ENCODE data around the gene DUSP8. TPM values are rescaled to one million over a fixed set of nuclear protein-coding genes. Genes with fewer than 3 reads are reported as not detected.
"Not testable (repeated sequence)": the region's sequence is repeated elsewhere in the genome, so short reads cannot be mapped to it uniquely, and the experiment has no call there.

Gene DUSP8
- total RNA-seq, 1 donor from 2014 or later, result 0.86 TPM

DNA sequence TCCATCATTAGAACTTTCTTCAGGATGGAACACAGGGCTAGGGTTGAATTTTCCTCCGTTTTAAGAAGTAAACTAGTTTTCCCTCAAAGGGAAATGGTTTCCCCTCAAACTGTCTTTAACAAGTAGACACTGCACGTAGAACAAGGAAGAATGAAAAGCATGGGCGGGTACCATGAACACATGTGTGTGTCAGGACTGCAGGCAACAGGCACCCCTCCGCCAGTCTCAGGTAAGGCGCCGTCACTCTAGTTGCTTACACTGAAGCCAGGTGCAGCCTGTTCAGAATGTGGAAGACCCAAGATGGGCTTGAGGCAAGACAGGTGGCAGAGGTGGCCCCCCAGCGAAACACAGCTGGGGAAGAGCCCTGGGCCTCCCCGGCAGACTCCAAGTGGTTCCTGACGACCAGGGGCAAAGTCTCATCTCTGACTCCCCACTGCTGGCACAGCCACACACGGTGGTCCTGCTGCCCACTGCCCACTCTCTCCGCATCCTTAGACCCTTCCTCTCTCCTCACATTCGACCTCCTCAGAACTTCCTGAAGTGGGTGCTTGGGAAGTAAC, 60.1 kb downstream of the DUSP8 start:
- H3K4me1 Mint-ChIP-seq, result peaks cover 2% of the 10 kb centered on the region
- no peak overlapping the region for H3K27ac Mint-ChIP-seq
- H3K27me3 Mint-ChIP-seq, result no peaks in the 10 kb centered on the region
- no peaks in the 10 kb centered on the region for H3K9me3 Mint-ChIP-seq
- intact Hi-C loops (cut with micrococcal nuclease), result loop anchor here (10.0 kb wide), 1 partner anchor 397 kb away; no protein-coding TSS in a partner anchor
- H3K36me3 Mint-ChIP-seq (ENCODE audit: low read depth), result no peaks in the 10 kb centered on the region
- no peak overlapping the region for H3K4me3 Mint-ChIP-seq
- no peak for DNase-seq

DNA sequence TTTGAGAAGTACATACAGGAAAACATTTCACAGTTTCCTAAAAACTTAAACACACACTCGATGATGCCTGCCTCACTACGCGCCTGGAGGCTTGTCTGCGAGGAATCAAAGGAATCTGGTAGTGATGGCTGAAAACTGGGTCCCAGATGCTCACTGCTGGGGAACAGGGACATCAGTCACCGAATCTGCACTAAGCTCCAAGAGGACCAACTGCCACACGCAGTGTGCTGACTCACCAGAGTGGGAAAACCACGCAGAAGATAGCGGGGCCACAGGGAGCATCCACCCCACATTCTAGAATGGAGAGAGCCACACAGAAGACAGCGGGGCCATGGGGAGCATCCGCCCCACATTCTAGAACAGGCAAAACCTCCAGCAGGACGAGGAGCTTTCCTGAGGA, 61.1 kb downstream of the DUSP8 start:
- no peaks in the 10 kb centered on the region for H3K9me3 Mint-ChIP-seq
- H3K36me3 Mint-ChIP-seq (ENCODE audit: low read depth), result no peaks in the 10 kb centered on the region
- no peak overlapping the region for H3K4me3 Mint-ChIP-seq
- peaks cover 2% of the 10 kb centered on the region for H3K4me1 Mint-ChIP-seq
- no peak for DNase-seq
- intact Hi-C loops (cut with micrococcal nuclease), result loop anchor here (10.0 kb wide), 1 partner anchor 396 kb away; no protein-coding TSS in a partner anchor
- H3K27me3 Mint-ChIP-seq, result no peaks in the 10 kb centered on the region
- no peak overlapping the region for H3K27ac Mint-ChIP-seq

DNA sequence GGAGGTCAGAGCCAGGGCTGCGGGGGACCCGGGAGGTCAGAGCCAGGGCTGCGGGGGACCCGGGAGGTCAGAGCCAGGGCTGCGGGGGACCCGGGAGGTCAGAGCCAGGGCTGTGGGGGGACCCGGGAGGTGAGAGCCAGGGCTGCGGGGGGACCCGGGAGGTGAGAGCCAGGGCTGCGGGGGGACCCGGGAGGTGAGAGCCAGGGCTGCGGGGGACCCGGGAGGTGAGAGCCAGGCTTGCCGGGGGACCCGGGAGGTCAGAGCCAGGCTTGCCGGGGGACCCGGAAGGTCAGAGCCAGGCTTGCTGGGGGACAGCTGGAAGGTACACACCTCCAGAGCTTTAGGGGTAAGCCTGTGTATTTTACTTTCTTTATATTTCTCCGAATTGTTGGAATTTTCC, 61.7 kb downstream of the DUSP8 start:
- not testable (repeated sequence) for H3K4me1 Mint-ChIP-seq; DNase-seq; H3K27me3 Mint-ChIP-seq; H3K9me3 Mint-ChIP-seq; H3K36me3 Mint-ChIP-seq (ENCODE audit: low read depth); H3K27ac Mint-ChIP-seq; H3K4me3 Mint-ChIP-seq
- intact Hi-C loops (cut with micrococcal nuclease), result loop anchor here (10.0 kb wide), 1 partner anchor 396 kb away; no protein-coding TSS in a partner anchor

DNA sequence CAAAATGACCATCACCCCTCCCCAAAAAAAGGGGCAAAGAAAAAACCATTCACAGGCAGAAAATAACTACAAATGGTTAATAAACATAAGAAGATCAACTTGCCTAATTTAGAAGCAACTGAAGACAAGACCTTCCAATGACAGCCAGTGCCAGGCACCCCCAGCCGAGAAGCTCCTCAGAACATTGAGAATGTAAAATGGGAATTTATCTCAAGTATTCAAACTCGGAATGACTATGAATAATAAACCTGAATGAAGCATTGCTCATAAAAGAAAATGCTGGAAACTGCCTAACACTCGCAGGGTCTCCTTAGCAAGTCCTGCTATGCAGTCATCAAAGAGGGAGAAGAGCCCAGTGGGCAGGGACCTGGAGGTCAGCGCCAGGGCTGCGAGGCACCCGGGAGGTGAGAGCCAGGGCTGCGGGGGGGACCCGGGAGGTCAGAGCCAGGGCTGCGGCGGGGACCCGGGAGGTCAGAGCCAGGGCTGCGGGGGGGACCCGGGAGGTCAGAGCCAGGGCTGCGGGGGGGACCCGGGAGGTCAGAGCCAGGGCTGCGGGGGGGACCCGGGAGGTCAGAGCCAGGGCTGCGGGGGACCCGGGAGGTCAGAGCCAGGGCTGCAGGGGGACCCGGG, 62.3 kb downstream of the DUSP8 start:
- H3K4me3 Mint-ChIP-seq, result no peak overlapping the region
- H3K9me3 Mint-ChIP-seq, result no peaks in the 10 kb centered on the region
- peaks cover 2% of the 10 kb centered on the region for H3K4me1 Mint-ChIP-seq
- H3K27ac Mint-ChIP-seq, result no peak overlapping the region
- no peak for DNase-seq
- no peaks in the 10 kb centered on the region for H3K36me3 Mint-ChIP-seq (ENCODE audit: low read depth)
- H3K27me3 Mint-ChIP-seq, result no peaks in the 10 kb centered on the region
- intact Hi-C loops (cut with micrococcal nuclease), result loop anchor here (10.0 kb wide), 1 partner anchor 395 kb away; no protein-coding TSS in a partner anchor

DNA sequence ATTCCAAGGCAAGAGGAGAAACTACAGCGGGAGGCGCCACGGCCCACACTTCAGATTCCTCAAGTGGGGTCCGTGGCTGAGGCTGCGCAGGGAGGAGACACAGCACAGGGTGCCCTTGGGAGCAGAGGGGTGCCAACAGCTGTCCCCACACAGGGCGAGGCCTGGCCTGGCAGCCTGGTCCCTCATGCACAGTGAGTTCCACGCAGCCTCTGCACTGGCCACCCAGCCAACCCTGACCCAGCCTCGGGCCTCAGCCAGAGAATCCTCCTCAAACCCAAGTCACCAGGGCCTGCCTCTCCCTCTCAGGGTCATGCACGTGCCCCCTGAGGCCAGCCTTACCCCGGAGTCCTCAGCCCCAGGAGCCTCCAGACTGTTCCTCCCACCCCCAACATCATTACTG, 63.1 kb downstream of the DUSP8 start:
- Mint-ChIP-seq H3K4me3 (no peak overlapping the region), H3K27ac (no peak overlapping the region), H3K36me3 (ENCODE audit: low read depth) (no peaks in the 10 kb centered on the region), H3K9me3 (no peaks in the 10 kb centered on the region), H3K4me1 (peaks cover 2% of the 10 kb centered on the region), H3K27me3 (no peaks in the 10 kb centered on the region)
- no peak for DNase-seq
- intact Hi-C loops (cut with micrococcal nuclease), result no loop called here

DNA sequence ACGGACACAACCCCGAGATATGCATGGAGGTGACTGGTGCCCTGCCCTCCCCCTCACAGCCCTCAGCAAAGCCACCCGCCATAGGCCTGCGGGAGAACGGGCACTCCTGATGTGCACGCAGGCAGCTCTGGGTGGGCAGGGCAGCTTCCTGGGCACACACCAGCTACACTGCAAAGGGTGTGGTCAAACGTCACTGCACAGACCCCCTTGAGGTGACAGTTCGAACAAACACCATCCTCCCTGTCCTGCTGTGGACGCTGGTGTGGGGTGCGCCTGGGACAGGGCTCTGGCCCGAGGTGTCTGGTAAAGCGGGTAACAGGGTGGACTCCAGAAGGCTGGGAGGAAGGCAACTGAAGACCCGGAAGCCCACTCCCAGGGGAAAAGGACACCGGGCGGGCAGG, 63.6 kb downstream of the DUSP8 start:
- Mint-ChIP-seq H3K27ac (no peak overlapping the region), H3K4me3 (no peak overlapping the region), H3K4me1 (peaks cover 2% of the 10 kb centered on the region), H3K27me3 (no peaks in the 10 kb centered on the region), H3K9me3 (no peaks in the 10 kb centered on the region), H3K36me3 (ENCODE audit: low read depth) (no peaks in the 10 kb centered on the region)
- DNase-seq, result no peak
- intact Hi-C loops (cut with micrococcal nuclease), result no loop called here

DNA sequence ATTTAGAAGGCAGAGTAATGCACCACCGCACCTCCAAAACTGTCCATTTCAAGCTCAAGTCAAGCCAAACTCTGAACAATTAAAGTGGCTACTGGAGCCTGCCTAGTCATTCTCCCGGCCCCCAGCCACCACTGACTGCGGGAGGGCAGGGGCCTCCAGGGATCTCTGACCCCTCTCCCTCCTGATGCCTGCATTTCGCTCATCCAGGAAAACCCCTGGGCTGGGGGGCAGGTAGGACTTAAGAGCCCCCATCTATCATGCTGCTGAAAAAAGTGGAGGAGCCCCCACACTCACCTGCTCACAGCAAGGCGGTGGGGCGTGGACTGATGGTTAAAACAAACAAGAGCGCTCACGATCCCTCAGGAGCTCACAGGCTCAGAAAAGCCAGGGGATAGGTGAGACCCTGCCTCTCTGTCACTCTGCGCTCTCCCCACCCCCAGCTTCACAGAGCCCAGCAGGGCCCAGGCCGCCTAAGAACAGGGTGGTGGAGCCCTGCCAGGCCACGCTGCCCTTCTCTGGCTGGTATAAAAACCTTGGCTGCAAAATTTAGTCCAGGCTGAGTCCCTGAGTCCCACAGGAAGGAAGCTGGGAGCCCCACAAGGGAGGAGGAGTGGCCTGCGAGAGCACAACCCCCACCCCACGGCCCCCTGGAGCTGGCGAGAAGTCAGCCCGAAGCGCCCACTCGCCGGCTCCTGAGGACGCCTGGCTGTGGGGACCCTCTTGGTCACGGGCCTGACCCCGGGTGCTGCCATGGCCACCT, 64.5 kb downstream of the DUSP8 start:
- no peaks in the 10 kb centered on the region for H3K9me3 Mint-ChIP-seq

DNA sequence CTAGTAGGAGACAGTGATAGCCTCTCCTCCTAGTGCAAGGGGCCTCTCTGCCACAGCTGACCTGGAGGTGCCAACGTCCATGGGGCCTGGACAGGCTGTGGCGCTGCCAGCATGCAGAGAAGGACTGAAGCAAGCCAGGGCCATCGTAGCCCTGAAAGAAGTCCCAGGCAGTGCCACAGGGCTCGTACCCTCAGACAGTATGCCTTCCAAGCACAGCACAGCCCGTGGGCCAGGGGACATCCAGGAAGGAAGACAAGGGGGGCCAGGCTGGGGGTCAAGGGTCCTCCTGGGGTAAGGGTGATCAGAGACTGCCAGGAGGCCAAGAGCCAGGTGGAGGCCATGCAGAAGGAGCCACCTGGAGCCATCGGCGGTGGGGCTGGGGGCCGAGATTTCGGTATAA, 65.1 kb downstream of the DUSP8 start:
- intact Hi-C loops (cut with micrococcal nuclease), result no loop called here
- Mint-ChIP-seq H3K9me3 (no peaks in the 10 kb centered on the region), H3K36me3 (ENCODE audit: low read depth) (no peaks in the 10 kb centered on the region), H3K27me3 (no peaks in the 10 kb centered on the region), H3K4me1 (peaks cover 2% of the 10 kb centered on the region), H3K4me3 (no peak overlapping the region), H3K27ac (no peak overlapping the region)
- DNase-seq, result no peak

More for the DNA sequence above, 64.5 kb downstream of the DUSP8 start:
- Mint-ChIP-seq H3K36me3 (ENCODE audit: low read depth) (no peaks in the 10 kb centered on the region), H3K4me1 (peaks cover 2% of the 10 kb centered on the region), H3K27ac (no peak overlapping the region), H3K27me3 (no peaks in the 10 kb centered on the region), H3K4me3 (no peak overlapping the region)
- no peak for DNase-seq
- intact Hi-C loops (cut with micrococcal nuclease), result no loop called here

DNA sequence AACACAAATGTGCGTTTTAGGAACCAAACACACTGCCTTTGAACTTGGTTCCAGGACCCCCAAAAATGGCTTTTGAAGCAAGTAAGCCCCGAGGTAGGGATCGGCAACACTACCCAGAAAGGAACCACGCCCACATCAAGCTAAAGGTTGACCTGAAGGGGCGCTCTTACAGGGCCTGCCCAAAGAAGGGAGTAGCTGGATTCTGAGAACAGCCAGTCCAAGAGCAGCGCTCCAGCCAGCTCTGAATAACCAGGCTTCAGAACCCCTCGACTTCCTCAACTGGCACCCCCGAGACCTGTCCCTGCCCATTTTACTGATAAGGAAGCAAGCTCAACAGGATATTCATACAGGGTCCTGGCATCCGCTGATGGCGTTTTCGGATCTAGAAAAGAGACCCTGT, 66.6 kb downstream of the DUSP8 start:
- no peak for DNase-seq
- Mint-ChIP-seq H3K27ac (no peak overlapping the region), H3K36me3 (ENCODE audit: low read depth) (peaks cover 7% of the 10 kb centered on the region), H3K27me3 (no peaks in the 10 kb centered on the region), H3K4me3 (no peak overlapping the region), H3K4me1 (peaks cover 2% of the 10 kb centered on the region), H3K9me3 (no peaks in the 10 kb centered on the region)
- intact Hi-C loops (cut with micrococcal nuclease), result no loop called here

DNA sequence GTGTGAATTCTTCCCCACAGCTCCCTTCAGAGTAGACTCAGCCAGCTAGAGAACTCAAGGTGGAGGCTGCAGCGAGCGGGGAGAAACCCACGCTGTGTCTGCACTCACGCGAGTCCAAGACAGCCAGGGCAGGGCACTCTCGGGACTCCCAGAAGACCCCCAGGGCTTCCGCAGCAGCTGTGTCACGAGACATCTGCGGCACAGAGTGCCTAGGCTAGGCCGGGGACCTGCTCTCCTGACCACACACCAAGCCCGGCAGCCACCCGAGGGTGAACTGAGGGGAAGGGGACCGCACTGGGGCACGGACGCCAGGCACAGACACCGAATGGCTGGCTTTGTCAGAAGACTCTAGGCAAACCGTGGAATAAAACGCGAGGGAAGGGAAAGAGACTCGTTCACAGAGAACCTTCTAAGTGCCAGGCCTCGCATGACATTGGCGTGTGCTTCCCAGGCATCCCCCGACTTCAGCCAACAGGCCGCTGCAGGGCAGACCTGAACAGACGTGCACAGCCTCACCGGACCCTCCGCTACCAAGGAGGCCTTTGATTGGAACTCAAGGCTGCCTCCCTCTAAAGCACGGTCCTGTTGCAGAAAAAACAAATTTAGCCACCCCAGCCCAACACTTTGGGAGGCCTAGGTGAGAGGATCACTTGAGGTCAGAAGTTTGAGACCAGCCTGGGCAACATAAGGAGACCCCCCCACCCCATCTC, 67.3 kb downstream of the DUSP8 start:
- H3K27ac Mint-ChIP-seq, result no peak overlapping the region
- H3K4me1 Mint-ChIP-seq, result peaks cover 2% of the 10 kb centered on the region

DNA sequence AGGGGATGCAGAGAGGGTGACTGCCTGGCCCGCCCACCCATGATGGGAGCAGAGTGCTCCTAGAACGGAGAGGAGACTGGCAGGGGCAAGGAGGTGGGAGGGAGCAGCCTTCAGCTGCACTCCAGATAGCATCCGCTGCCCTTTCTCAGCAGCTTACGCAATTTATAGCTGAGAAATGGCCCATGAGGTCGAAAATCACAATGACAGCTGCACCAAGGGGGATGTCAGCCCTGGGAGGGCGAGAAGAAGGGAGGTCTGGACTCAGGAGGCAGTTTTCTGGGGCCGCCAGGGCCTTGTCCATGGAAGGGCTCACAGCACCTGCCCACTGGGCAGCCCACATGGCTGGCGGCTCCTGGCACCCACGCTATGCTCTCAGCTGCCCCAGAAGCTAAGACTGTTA, 67.9 kb downstream of the DUSP8 start:
- Mint-ChIP-seq H3K4me3 (no peak overlapping the region), H3K9me3 (no peaks in the 10 kb centered on the region), H3K36me3 (ENCODE audit: low read depth) (peaks cover 14% of the 10 kb centered on the region), H3K27me3 (no peaks in the 10 kb centered on the region), H3K27ac (no peak overlapping the region), H3K4me1 (peaks cover 2% of the 10 kb centered on the region)
- DNase-seq, result no peak
- intact Hi-C loops (cut with micrococcal nuclease), result no loop called here

More for the DNA sequence above, 67.3 kb downstream of the DUSP8 start:
- H3K36me3 Mint-ChIP-seq (ENCODE audit: low read depth), result peaks cover 13% of the 10 kb centered on the region
- no peak overlapping the region for H3K4me3 Mint-ChIP-seq
- H3K27me3 Mint-ChIP-seq, result no peaks in the 10 kb centered on the region
- intact Hi-C loops (cut with micrococcal nuclease), result no loop called here
- H3K9me3 Mint-ChIP-seq, result no peaks in the 10 kb centered on the region
- no peak for DNase-seq

Measured in activated CD4-positive, alpha-beta T cell treated with anti-CD3 and anti-CD28 coated beads, Interleukin-2, amount 10 ng/mL, durations not matched to agents 24 days and 14 days (primary cell).